Neural progenitor cell (in vitro differentiated cells): ENCODE data around the gene INTS11.

Source experiments
- CTCF ChIP-seq: fragments of 200-600 bp; sonication (generic); IDR thresholded peaks from 2 replicates; pipeline ENCODE4 v1.5.1; 2017; ENCODE audit warnings: antibody characterized with exemption, mild to moderate bottlenecking
- EZH2 ChIP-seq: fragments of 200-600 bp; sonication (generic); IDR thresholded peaks from 2 replicates; pipeline ENCODE4 v1.6.1; 2017; ENCODE audit warnings: antibody characterized with exemption, mild to moderate bottlenecking, moderate library complexity

GRCh38 chr1:1314678-1315335, 9.7 kb downstream of the INTS11 start:
- TF ChIP-seq EZH2 (no peak), CTCF (no peak)
